Activated naive CD4-positive, alpha-beta T cell treated with anti-CD3 and anti-CD28 coated beads, Interleukin-2, amount 50 U/mL, for 16 hours (primary cell): ENCODE results near the gene VANGL2.
"Not testable (repeated sequence)": the region's sequence is repeated elsewhere in the genome, so short reads cannot be mapped to it uniquely, and the experiment has no call there.

Source experiments
- DNase-seq: peaks from one replicate; pipeline ENCODE4 v3.0.0-alpha.2; 2020

Gene VANGL2

DNA sequence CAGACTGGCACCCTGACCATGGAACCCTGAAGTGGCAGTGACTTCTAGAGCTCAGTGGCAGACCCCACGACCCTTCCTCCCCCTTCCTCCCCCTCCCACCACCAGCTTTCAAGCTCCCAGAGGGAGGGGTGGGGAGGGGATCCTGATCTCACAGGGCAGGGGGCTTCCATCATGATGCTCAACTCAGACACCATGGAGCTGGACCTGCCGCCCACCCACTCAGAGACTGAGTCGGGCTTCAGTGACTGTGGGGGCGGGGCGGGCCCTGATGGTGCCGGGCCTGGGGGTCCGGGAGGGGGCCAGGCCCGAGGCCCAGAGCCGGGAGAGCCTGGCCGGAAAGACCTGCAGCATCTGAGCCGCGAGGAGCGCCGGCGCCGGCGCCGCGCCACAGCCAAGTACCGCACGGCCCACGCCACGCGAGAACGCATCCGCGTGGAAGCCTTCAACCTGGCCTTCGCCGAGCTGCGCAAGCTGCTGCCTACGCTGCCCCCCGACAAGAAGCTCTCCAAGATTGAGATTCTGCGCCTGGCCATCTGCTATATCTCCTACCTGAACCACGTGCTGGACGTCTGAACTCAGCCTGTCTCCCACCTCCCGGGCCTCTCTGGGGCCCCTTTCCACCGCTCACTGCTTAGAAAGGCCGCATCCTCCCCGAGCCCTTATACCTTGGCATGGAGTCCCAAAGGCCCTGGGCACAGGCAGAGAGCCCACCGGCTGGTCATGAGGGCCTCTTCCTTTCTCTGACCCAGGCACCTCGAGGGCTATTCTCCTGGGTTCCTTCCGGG lies 29.6 kb upstream of the VANGL2 start:
- no peak for DNase-seq

DNA sequence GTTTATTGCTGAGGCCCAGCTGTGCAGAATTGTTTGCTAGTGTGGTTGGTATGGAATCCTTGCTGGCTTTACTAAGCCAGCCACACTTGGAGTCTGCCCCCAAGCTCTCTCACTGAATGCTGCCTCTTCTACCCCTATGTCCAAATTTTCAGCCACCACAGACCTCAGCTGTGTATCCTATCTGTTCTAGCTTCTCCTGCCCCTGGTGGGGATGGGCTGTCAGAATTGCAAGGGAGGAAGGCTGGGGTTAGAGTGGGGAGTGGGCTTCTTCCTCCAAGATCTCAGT lies 29.1 kb upstream of the VANGL2 start:
- DNase-seq = no peak

GRCh38 chr1:160371756-160372155 lies 28.6 kb upstream of the VANGL2 start:
- DNase-seq = no peak

- no peak for DNase-seq
These were observed 26.7 kb upstream of the VANGL2 start for GRCh38 chr1:160373696-160374095.

GRCh38 chr1:160374306-160375110 lies 25.9 kb upstream of the VANGL2 start:
- DNase-seq = no peak

DNA sequence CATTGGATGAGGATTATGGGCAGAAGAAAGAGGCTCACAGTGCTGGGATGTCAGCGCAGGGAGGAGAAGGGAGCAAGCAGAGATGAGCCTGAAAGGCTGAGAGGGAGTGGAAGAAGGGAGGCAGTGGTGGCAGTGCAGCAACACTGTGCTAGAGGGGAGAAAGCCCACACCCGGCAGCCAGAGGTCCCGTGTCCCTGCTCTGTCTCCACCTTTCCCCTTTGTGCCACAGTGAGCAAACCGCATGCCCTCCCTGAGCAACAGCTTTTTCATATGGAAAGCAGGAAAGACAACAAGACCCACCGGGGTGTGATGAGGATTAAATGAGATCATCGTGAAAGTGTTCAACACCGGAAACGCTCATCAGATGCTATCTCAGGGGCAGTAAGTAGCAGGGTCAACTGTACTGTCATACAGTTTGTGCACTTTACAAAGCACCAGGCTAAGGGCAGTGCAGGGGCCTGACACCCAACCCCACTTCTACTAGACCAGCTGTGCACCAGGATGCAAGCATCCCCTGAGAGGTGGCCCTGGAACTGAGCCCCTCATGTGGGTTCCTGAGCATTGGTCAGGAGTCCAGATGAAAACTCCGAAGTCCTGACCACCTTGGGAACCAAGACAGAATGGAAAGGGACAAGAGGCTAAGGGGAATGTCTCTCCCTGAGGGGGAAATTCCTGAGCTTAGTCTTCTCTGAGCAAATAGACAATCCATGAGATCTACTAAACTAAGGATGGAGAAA lies 24.4 kb upstream of the VANGL2 start:
- no peak for DNase-seq

- no peak for DNase-seq
These were observed 23.7 kb upstream of the VANGL2 start for GRCh38 chr1:160376525-160377131.

DNA sequence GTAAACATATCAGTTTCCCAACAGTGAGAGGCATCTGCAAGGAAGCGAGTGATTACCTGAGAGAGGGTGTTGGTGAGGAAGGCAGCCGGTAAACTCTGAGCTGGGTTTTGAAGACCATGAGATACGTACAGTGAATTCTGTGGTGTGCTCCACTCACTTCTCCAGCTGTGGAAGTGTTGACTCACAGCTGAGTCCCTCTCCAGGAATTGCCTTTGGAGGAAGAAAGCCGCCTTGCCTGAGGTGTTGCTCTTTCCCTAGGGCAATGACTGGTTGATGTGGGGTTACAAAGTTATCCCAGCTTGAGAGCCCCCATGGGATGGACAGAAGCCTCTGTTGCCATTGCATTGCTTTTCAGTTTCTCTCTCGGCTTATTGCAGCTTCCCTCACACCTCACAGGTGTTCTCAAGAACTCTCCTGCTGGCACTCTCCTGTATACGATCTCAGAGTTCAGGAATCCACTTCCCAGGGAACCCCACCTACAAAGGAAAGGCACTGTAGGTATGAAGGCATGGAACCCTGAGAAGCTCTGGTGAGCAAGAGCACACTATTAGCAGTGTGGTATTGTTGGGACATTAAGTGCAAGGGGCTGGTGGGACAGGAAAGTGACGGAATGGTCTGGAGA lies 22.7 kb upstream of the VANGL2 start:
- DNase-seq = no peak

- not testable (repeated sequence) for DNase-seq
These were observed 15.6 kb upstream of the VANGL2 start for GRCh38 chr1:160384812-160385211.

DNA sequence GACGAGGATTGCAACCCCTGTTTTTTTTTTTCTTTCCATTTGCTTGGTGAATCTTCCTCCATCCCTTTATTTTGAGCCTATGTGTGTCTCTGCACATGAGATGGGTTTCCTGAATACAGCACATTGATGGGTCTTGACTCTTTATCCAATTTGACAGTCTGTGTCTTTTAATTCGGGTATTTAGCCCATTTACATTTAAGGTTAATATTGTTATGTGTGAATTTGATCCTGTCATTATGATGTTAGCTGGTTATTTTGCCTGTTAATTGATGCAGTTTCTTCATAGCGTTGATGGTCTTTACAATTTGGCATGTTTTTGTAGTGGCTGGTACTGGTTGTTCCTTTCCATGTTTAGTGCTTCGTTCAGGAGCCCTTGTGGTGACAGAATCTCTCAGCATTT lies 12.0 kb upstream of the VANGL2 start:
- DNase-seq = not testable (repeated sequence)

GRCh38 chr1:160394673-160395072 lies 5.7 kb upstream of the VANGL2 start:
- no peak for DNase-seq

- DNase-seq = no peak
These were observed 2.7 kb upstream of the VANGL2 start for GRCh38 chr1:160397651-160398050.

DNA sequence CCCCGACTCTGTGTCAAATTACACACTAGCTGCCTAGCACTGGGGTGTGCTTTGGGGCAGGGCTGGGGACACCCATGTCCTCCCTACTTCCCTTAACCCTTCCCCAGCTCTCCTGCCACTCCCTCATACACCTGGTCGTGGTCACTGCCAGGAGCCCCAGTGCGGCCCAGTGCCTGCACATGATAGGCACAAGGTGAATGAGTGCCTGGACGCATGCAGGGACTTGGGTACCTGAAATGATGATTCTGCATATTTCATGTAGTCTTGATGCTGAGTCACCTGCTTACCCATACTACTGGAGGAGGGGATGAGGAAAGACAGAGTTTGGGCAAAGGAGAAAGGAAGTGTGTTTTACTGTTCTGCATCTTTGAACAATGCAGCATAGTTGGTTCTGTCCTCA lies 1.5 kb upstream of the VANGL2 start:
- no peak for DNase-seq

- DNase-seq = no peak
These were observed 681 bp upstream of the VANGL2 start for GRCh38 chr1:160399544-160400222.

DNA sequence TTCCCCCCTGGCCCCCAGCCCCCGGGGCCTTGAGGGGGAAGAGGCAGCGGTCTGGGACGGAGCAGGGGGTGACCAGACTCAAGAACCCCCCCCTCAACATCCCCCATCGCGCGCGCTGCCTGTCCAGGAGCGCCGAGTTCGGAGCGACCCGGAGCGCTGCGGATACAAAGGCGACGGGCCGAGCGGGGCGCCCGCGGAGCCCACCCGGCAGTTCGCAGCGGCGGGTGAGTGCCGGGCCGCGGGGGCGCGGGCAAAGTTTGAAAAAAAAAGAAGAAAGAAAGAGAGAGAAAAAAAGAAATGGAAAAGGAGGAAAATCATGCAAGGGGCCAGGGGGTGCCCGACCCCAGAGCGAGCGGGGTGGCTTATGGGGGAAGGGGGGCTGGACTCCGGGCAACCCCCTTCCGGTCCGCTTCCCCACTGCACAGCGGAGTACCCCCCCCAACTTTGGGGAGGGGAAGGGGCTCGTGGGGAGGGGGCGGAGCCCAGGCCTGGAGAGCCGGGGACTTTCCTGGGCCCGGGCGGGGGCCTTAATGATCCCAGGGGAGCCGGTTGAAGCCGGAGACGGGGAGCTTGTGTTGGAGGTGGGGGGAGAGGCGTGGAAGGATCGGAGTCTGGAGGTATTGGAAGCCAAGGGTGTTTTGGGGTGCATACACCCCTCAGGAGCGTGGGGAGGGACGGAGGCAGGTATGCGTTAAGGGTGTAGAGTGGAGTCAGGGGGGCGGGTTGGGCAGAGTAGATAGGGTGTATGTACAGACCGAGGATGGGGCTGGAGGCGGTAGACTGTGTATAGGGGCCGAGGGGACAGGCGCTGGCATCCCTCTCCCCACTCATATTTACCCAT lies 502 bp downstream of the VANGL2 start:
- DNase-seq = no peak

- DNase-seq = no peak
These were observed 1.1 kb downstream of the VANGL2 start for GRCh38 chr1:160401487-160401805.

- DNase-seq = no peak
These were observed 1.8 kb downstream of the VANGL2 start for GRCh38 chr1:160402001-160402795.

- DNase-seq = no peak
These were observed 2.9 kb downstream of the VANGL2 start for GRCh38 chr1:160403244-160403643.

DNA sequence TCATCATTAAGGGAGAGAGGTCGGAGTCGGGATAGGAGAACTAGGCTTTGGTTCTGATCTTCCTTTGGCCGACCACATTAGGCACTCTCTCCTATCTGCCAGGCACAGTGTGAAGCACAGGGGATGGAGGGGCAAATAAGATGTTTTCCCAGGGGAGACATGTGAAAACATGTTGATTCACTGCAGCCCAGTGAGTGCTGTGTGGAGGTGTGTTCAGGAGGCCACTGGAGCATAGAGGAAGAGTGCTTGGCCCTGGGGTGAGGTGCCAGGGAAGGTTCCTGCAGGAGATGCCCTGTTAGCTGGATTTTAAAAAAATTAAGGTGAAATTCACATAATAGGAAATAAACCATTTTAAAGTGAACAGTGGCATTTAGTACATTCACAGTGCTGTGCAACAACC lies 3.7 kb downstream of the VANGL2 start:
- no peak for DNase-seq

GRCh38 chr1:160405331-160405877 lies 5.0 kb downstream of the VANGL2 start:
- DNase-seq = no peak
